Effector CD8-positive, alpha-beta T cell (primary cell): ENCODE results near the gene TIMM21.

Experiments used
- DNase-seq: peaks from one replicate; lab custom pipeline; 2025; lab: John Stamatoyannopoulos, UW

Gene TIMM21

DNA sequence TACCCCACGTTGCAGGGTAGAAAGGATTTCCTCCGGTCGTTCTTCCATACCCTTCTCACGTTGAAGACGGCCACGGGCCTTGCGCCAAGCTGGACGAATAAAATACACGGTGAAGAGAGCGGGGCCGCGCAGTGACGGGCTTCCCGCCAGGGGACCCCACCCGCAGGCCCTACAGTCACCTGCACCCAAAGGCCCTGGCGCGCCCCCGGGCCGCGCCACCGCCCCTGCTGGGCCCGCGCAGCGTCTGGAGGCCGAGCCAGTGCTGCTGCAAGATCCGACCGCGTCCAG, 888 bp upstream of the TIMM21 start:
- no peak for DNase-seq

- DNase-seq: no peak
These were observed 284 bp downstream of the TIMM21 start for GRCh38 chr18:74148543-74149070.

DNA sequence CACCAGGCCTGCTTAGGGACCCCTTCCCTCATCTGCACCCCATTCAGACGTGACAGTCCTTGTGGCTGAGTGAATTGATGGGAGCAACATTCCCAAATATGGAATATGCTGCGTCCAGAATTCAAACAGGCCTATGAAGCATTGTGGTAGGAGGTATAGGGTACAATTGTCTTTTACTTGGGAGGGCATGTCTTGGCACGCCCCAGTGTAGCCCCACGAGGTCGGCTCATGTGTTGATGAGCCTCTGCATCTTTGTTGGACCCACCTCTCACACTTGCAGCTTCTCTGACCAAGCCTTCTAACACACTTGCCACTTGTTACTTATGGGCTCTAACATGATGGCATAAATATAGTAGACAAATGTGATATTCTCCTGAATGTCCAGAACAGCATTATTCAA, 1.6 kb downstream of the TIMM21 start:
- DNase-seq: no peak

- DNase-seq: no peak
These were observed 3.9 kb downstream of the TIMM21 start for GRCh38 chr18:74152270-74152669.

DNA sequence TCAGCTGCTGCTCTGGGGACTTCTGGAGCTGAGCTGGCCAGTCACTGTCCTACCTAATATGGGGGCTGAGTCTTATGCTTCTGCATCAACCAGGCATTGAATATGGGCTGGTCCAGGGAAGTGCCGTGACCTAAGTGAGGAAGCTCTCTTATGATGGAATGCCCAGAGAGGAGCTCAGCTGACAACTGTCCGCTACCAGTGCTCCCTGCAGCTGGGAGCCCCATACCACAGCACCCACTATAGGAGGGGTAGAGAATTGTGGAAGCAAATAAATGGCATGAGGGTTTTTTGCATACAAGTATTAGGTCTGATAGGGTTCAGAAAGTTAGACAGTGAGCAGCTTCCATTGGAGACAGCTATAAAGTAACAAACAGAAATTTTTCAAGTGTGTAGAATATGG, 4.5 kb downstream of the TIMM21 start:
- DNase-seq: no peak

- DNase-seq: no peak
These were observed 5.1 kb downstream of the TIMM21 start for GRCh38 chr18:74153377-74153776.

- no peak for DNase-seq
These were observed 5.5 kb downstream of the TIMM21 start for GRCh38 chr18:74153793-74154192.

DNA sequence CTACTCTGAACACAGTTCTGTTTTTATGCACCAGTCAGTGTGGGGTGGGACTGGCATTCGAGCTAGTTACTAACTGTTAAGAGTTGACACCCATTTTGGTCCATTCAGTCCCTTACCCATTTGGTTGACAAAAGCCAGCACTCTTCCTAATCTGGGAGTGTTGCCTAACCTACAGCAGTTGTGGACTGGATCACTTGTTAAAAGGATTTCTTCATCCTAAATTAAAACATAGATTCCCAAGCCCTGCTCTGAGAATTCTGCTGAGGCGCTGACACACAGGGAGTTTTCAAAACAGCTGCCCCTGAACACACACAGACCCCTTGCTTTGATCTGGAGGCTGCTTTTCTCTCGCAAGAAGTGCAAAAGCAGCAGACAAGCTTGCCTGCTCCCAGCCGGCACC, 6.4 kb downstream of the TIMM21 start:
- no peak for DNase-seq

DNA sequence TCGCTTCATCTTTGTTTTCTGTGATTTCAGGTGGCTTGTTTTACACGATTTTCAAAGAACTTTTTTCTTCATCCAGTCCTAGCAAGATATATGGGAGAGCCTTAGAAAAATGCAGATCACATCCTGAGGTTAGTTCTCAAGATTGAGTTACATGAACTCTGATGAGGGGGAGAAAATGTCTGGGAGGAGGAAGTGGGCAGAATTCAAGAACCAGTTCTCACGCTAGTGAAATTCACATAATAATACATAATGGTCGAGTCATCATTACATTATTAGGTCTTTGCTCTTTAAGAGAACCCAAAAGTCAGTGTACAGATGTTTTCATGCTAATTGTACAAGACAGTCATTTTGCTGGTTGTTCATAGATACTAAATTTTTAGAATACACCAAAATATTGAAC, 7.0 kb downstream of the TIMM21 start:
- no peak for DNase-seq

GRCh38 chr18:74163019-74163660, 14.8 kb downstream of the TIMM21 start:
- no peak for DNase-seq

DNA sequence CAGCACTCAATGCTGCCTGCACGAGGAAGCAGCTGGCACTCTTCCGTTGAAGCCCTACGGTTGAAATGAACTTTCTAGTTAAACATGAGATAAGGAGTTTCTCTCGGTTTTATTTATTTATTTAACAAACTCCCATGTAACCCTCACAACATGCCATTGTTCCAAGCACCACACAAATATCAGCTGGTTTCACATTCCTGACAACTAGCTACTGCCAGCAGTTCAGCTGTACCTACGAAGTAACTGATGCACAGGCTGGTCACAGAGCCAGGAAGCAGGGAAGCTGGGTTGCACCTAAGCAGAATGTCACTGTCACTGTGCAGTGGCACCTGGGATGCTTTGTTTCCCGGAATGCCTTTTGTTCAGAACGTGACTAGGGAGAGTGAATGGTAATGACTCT, 18.1 kb downstream of the TIMM21 start:
- no peak for DNase-seq

- no peak for DNase-seq
These were observed 23.7 kb downstream of the TIMM21 start for GRCh38 chr18:74171910-74172606.

DNA sequence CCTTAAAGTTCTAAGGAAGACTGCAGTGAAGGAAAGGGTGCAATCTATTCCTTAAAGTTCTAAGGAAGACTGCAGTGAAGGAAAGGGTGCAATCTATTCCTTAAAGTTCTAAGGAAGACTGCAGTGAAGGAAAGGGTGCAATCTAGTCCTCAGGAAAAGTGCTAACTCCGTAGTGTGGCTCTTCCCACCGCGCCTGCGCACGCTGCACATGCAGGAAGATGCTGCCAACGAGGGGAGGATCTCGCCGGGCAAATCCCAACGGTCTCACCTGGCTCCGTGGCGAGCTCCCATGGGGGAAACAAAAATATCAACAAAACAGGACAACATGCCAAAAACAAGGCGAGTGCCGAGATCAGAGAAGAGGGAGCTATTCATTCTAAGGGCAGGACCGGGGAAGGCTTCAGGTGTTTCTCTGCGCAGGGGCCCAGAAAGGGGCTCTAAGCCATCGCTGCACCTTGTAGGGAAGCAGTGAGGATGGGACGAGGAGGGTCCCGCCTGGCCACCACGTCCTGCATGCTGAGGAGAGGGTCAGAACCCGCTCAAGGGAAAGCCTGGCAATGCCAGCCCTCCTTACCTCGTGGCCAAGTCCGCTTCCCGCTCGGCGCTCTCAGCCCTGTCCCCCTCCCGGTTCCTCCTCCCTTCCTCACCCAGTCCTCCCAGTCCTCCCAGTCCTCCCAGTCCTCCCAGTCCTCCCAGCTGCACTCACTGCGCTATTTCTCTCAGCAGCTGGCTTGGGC, 24.5 kb downstream of the TIMM21 start:
- DNase-seq: no peak

- DNase-seq: no peak
These were observed 25.1 kb downstream of the TIMM21 start for GRCh38 chr18:74173434-74173750.

GRCh38 chr18:74175658-74176057, 27.3 kb downstream of the TIMM21 start:
- DNase-seq: no peak

- DNase-seq: no peak
These were observed 30.6 kb downstream of the TIMM21 start for GRCh38 chr18:74178884-74179283.

GRCh38 chr18:74179623-74180199, 31.4 kb downstream of the TIMM21 start:
- DNase-seq: no peak

- DNase-seq: no peak
These were observed 34.0 kb downstream of the TIMM21 start for GRCh38 chr18:74182335-74182734.

- no peak for DNase-seq
These were observed 34.8 kb downstream of the TIMM21 start for GRCh38 chr18:74183130-74183529.

GRCh38 chr18:74184875-74185274, 36.6 kb downstream of the TIMM21 start:
- DNase-seq: no peak

DNA sequence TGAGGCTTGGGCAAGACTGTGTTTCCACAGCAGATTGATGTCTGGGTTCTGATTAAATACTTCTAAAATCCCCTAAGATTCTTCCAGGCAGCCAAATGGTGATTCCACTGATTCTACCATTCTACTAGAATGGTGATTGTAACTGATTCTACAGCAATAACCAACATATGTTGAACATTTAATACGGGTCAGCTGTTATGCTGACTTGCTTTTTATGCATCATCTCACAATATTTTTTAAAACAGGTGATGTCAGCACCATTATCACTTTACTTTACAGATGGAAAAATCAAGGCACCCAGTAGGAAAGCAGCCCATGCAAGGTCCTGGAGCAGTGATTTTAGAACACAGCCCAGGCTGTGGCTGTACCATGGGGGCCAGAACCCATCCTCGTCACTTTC, 37.5 kb downstream of the TIMM21 start:
- no peak for DNase-seq

DNA sequence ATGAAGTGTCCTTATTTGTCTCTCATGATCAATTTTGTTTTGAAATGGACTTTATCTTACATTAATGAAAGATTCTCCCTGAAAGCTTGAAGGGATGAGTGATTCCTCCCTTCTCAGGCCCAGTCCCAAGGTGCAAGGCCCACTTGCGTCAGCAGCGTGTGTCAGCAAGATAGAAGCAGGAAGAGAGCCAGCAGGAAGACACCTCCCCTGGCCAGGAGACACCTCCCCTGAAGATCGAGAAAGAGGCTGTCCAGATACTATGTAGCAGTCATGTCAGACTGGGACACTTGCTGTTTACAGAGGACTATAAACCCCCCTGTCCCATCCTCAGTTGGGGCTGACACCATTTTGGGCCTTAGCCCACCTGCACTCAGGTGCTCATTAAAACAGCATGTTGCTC, 38.3 kb downstream of the TIMM21 start:
- no peak for DNase-seq

DNA sequence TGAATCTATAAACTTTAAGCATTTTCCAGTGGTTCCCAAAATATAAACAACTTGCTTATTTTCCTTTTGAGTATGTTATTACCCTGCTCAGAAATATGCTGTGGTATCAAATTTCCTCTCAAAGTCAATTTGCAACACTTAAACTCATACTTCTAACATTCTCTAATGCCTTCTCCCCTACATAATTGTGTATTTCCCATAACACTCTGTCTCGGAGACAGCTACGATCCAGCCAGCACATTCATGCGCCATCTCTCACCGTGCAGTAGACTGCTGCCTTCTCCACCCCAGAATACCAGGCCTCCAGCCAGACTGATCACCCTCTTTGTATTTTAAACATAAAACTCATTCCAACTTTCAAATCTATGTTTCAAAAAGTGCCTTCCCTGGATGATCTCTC, 41.8 kb downstream of the TIMM21 start:
- DNase-seq: no peak
